WTC11 (cell line): Measurements from ENCODE around the gene IRS1. TPM values are rescaled to one million over a fixed set of nuclear protein-coding genes. Genes with fewer than 3 reads are reported as not detected.

Source experiments
- ARID4B ChIP-seq: sonication (generic); formaldehyde crosslinking; IDR thresholded peaks from 2 replicates; pipeline ENCODE4 v1.8.0; 2023; ENCODE audit warnings: missing genetic modification reagents, mild to moderate bottlenecking, borderline replicate concordance
- ATF1 ChIP-seq: sonication (generic); formaldehyde crosslinking; IDR thresholded peaks from 2 replicates; pipeline ENCODE4 v1.8.1; 2023; ENCODE audit warnings: mild to moderate bottlenecking, moderate library complexity, missing genetic modification reagents
- ATF3 ChIP-seq: sonication (generic); formaldehyde crosslinking; conservative IDR thresholded peaks from 2 replicates; pipeline ENCODE4 v1.8.1; 2022; ENCODE audit warnings: mild to moderate bottlenecking, missing genetic modification reagents
- ELF4 ChIP-seq: sonication (generic); formaldehyde crosslinking; IDR thresholded peaks from 2 replicates; pipeline ENCODE4 v1.8.1; 2022; ENCODE audit warnings: low read depth, mild to moderate bottlenecking, moderate library complexity, missing genetic modification reagents
- ERG ChIP-seq: fragments of 250-450 bp; sonication (Bioruptor Pico); IDR thresholded peaks from 2 replicates; pipeline ENCODE4 v1.8.0; 2021; ENCODE audit warnings: mild to moderate bottlenecking
- ESRRA ChIP-seq: sonication (generic); formaldehyde crosslinking; IDR thresholded peaks from 2 replicates; pipeline ENCODE4 v1.8.1; 2022; ENCODE audit warnings: mild to moderate bottlenecking, missing genetic modification reagents, borderline replicate concordance
- ETV6 ChIP-seq: sonication (generic); formaldehyde crosslinking; IDR thresholded peaks from 2 replicates; pipeline ENCODE4 v1.8.1; 2022; ENCODE audit warnings: mild to moderate bottlenecking, missing genetic modification reagents
- FOXJ3 ChIP-seq: sonication (generic); formaldehyde crosslinking; IDR thresholded peaks from 2 replicates; pipeline ENCODE4 v1.9.0; 2021; ENCODE audit warnings: missing genetic modification reagents, mild to moderate bottlenecking, borderline replicate concordance
- GABPB1 ChIP-seq: sonication (generic); formaldehyde crosslinking; IDR thresholded peaks from 2 replicates; pipeline ENCODE4 v1.8.1; 2023; ENCODE audit warnings: mild to moderate bottlenecking, missing genetic modification reagents
- GTF2I ChIP-seq: fragments of 250-450 bp; sonication (Bioruptor Pico); conservative IDR thresholded peaks from 2 replicates; pipeline ENCODE4 v1.4.0; 2021; ENCODE audit warnings: mild to moderate bottlenecking
- NFYB ChIP-seq: sonication (generic); formaldehyde crosslinking; conservative IDR thresholded peaks from 2 replicates; pipeline ENCODE4 v1.8.0; 2022; ENCODE audit warnings: low read depth, missing genetic modification reagents
- NR1H2 ChIP-seq: sonication (generic); formaldehyde crosslinking; IDR thresholded peaks from 2 replicates; pipeline ENCODE4 v1.9.0; 2021; ENCODE audit warnings: mild to moderate bottlenecking, moderate library complexity, missing genetic modification reagents
- NR2C2 ChIP-seq: sonication (generic); formaldehyde crosslinking; IDR thresholded peaks from 2 replicates; pipeline ENCODE4 v1.8.0; 2022; ENCODE audit warnings: mild to moderate bottlenecking, missing genetic modification reagents
- NR3C1 ChIP-seq: sonication (generic); formaldehyde crosslinking; conservative IDR thresholded peaks from 2 replicates; pipeline ENCODE4 v1.8.1; 2023; ENCODE audit warnings: low read depth, mild to moderate bottlenecking, missing genetic modification reagents
- OVOL2 ChIP-seq: fragments of 250-450 bp; sonication (Bioruptor Pico); IDR thresholded peaks from 2 replicates; pipeline ENCODE4 v1.9.0; 2021; ENCODE audit warnings: mild to moderate bottlenecking, borderline replicate concordance
- PRRX2 ChIP-seq: fragments of 250-450 bp; sonication (Bioruptor Pico); IDR thresholded peaks from 2 replicates; pipeline ENCODE4 v1.8.0; 2021; ENCODE audit warnings: mild to moderate bottlenecking
- SMAD3 ChIP-seq: sonication (generic); formaldehyde crosslinking; IDR thresholded peaks from 2 replicates; pipeline ENCODE4 v1.8.0; 2022; ENCODE audit warnings: missing genetic modification reagents, mild to moderate bottlenecking, borderline replicate concordance
- SOX15 ChIP-seq: fragments of 250-450 bp; sonication (Bioruptor Pico); IDR thresholded peaks from 2 replicates; pipeline ENCODE4 v1.9.0; 2021; ENCODE audit warnings: mild to moderate bottlenecking
- TP53 ChIP-seq: sonication (generic); formaldehyde crosslinking; IDR thresholded peaks from 2 replicates; pipeline ENCODE4 v1.8.1; 2023; ENCODE audit warnings: mild to moderate bottlenecking, missing genetic modification reagents
- USF1 ChIP-seq: sonication (generic); formaldehyde crosslinking; IDR thresholded peaks from 2 replicates; pipeline ENCODE4 v1.8.0; 2022; ENCODE audit warnings: mild to moderate bottlenecking, missing genetic modification reagents
- ZNF416 ChIP-seq: fragments of 250-450 bp; sonication (Bioruptor Pico); IDR thresholded peaks from 2 replicates; pipeline ENCODE4 v1.9.0; 2021; ENCODE audit warnings: mild to moderate bottlenecking, inconsistent platforms
- ZNF423 ChIP-seq: fragments of 250-450 bp; sonication (Bioruptor Pico); IDR thresholded peaks from 2 replicates; pipeline ENCODE4 v2.1.2; 2022; ENCODE audit warnings: mild to moderate bottlenecking, moderate library complexity
- total RNA-seq: library from RNA; stranded (reverse); gene quantifications from 3 replicates; pipeline ENCODE4 v1.2.3, GENCODE V29; 2021
- TF ChIP-seq, protein P1 (sequence below): sonication (generic); formaldehyde crosslinking; IDR thresholded peaks from 2 replicates; pipeline ENCODE4 v1.8.1; 2023; ENCODE audit warnings: mild to moderate bottlenecking, missing genetic modification reagents
- TF ChIP-seq, protein P2 (sequence below): sonication (generic); formaldehyde crosslinking; conservative IDR thresholded peaks from 2 replicates; pipeline ENCODE4 v1.8.1; 2023; ENCODE audit warnings: mild to moderate bottlenecking, low read depth, missing genetic modification reagents, moderate library complexity
- TF ChIP-seq, protein P3 (sequence below): fragments of 200-600 bp; IDR thresholded peaks from 2 replicates; pipeline ENCODE4 v1.8.0; 2022; ENCODE audit warnings: antibody characterized with exemption
- TF ChIP-seq, protein P4 (sequence below): sonication (generic); formaldehyde crosslinking; IDR thresholded peaks from 2 replicates; pipeline ENCODE4 v1.8.0; 2022; ENCODE audit warnings: mild to moderate bottlenecking, missing genetic modification reagents

The IRS1 gene
- total RNA-seq, 1 experiment from 2014 or later = 22.9 TPM

DNA sequence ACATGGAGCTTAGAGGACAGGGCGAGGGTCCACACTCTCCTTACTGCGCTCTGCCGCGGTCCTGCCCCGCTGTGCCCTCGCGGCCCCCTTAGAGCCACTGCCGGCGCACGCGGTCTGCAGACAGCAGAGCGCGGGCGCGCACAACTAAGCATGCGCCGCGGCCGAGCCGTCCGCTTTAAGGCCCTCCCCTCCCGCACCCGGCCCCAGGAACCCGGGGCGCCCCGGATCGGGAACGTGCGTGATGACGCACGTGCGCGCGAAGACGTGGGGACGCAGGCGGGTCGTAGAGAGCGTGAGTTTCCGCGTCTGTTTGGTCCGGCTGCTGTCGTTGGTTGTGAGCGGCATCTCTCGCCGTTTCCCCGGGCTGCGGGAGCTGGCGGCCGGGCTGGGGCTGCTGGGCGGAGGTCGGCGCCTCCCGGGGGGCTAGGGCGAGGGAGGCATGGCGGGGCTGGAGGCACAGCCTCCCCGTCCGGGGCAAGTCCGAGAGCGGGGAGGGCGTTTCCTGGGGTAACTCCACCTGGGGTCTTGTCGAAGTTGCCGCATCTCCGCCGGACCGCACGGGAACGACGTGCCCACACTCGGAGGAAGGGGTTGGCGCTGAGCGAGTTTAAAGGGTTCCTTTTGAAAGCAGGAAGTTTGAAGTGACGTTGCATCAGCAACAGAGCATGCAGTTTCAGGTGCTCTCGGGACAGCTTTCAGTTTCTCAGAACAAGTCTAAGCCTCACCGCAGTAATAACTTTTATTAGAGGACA is 36.4 kb upstream of the IRS1 start, which contains the start of gene RHBDD1 (continued):
- TF ChIP-seq ARID4B (CRISPR knock-in tag) = peak; percentile 99
- TF ChIP-seq, protein P1, sequence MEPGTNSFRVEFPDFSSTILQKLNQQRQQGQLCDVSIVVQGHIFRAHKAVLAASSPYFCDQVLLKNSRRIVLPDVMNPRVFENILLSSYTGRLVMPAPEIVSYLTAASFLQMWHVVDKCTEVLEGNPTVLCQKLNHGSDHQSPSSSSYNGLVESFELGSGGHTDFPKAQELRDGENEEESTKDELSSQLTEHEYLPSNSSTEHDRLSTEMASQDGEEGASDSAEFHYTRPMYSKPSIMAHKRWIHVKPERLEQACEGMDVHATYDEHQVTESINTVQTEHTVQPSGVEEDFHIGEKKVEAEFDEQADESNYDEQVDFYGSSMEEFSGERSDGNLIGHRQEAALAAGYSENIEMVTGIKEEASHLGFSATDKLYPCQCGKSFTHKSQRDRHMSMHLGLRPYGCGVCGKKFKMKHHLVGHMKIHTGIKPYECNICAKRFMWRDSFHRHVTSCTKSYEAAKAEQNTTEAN (CRISPR knock-in tag) = peak; percentile 98
- TF ChIP-seq, protein P2, sequence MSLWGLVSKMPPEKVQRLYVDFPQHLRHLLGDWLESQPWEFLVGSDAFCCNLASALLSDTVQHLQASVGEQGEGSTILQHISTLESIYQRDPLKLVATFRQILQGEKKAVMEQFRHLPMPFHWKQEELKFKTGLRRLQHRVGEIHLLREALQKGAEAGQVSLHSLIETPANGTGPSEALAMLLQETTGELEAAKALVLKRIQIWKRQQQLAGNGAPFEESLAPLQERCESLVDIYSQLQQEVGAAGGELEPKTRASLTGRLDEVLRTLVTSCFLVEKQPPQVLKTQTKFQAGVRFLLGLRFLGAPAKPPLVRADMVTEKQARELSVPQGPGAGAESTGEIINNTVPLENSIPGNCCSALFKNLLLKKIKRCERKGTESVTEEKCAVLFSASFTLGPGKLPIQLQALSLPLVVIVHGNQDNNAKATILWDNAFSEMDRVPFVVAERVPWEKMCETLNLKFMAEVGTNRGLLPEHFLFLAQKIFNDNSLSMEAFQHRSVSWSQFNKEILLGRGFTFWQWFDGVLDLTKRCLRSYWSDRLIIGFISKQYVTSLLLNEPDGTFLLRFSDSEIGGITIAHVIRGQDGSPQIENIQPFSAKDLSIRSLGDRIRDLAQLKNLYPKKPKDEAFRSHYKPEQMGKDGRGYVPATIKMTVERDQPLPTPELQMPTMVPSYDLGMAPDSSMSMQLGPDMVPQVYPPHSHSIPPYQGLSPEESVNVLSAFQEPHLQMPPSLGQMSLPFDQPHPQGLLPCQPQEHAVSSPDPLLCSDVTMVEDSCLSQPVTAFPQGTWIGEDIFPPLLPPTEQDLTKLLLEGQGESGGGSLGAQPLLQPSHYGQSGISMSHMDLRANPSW (CRISPR knock-in tag) = peak; percentile 81; the same call in 1 of the 2 replicates
- TF ChIP-seq ELF4 (CRISPR knock-in tag) = peak; percentile 97
- TF ChIP-seq USF1 (CRISPR knock-in tag) = peak; percentile 91
- TF ChIP-seq, protein P3, sequence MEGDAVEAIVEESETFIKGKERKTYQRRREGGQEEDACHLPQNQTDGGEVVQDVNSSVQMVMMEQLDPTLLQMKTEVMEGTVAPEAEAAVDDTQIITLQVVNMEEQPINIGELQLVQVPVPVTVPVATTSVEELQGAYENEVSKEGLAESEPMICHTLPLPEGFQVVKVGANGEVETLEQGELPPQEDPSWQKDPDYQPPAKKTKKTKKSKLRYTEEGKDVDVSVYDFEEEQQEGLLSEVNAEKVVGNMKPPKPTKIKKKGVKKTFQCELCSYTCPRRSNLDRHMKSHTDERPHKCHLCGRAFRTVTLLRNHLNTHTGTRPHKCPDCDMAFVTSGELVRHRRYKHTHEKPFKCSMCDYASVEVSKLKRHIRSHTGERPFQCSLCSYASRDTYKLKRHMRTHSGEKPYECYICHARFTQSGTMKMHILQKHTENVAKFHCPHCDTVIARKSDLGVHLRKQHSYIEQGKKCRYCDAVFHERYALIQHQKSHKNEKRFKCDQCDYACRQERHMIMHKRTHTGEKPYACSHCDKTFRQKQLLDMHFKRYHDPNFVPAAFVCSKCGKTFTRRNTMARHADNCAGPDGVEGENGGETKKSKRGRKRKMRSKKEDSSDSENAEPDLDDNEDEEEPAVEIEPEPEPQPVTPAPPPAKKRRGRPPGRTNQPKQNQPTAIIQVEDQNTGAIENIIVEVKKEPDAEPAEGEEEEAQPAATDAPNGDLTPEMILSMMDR = no peak
- TF ChIP-seq OVOL2 (CRISPR knock-in tag) = no peak
- TF ChIP-seq GABPB1 (CRISPR knock-in tag) = peak; percentile 97
- TF ChIP-seq GTF2I (CRISPR knock-in tag) = no peak
- peak; percentile 81 for TF ChIP-seq NR2C2
- no peak for TF ChIP-seq SOX15 (CRISPR knock-in tag)
- peak; percentile 99 for TF ChIP-seq TP53 (CRISPR knock-in tag)
- no peak; the same call in 1 of the 2 replicates for TF ChIP-seq ATF3 (CRISPR knock-in tag)
- TF ChIP-seq ETV6 (CRISPR knock-in tag) = peak; percentile 100
- peak; percentile 98 for TF ChIP-seq NR3C1 (CRISPR knock-in tag)
- peak; percentile 95 for TF ChIP-seq FOXJ3
- TF ChIP-seq ESRRA (CRISPR knock-in tag) = peak; percentile 98
- TF ChIP-seq ERG = no peak
- TF ChIP-seq NR1H2 (CRISPR knock-in tag) = peak; percentile 85; the same call in 1 of the 2 replicates
- peak; percentile 98 for TF ChIP-seq SMAD3 (CRISPR knock-in tag)
- TF ChIP-seq, protein P4, sequence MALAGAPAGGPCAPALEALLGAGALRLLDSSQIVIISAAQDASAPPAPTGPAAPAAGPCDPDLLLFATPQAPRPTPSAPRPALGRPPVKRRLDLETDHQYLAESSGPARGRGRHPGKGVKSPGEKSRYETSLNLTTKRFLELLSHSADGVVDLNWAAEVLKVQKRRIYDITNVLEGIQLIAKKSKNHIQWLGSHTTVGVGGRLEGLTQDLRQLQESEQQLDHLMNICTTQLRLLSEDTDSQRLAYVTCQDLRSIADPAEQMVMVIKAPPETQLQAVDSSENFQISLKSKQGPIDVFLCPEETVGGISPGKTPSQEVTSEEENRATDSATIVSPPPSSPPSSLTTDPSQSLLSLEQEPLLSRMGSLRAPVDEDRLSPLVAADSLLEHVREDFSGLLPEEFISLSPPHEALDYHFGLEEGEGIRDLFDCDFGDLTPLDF = peak; percentile 98
- TF ChIP-seq ZNF416 = no peak
- TF ChIP-seq ZNF423 = no peak
- no peak for TF ChIP-seq PRRX2
- TF ChIP-seq NFYB = peak; percentile 46; the same call in 1 of the 2 replicates
- TF ChIP-seq ATF1 (CRISPR knock-in tag) = peak; percentile 97
